Peyer's patch (tissue), 4 donors: ENCODE results near the gene GLDC. TPM values are rescaled to one million over a fixed set of nuclear protein-coding genes. Genes with fewer than 3 reads are reported as not detected.

ENCODE experiments used
- DNase-seq, 3 donors: peaks; one replicate each; pipeline ENCODE4 v3.0.0-alpha.2; 2017 to 2019
- H3K27ac ChIP-seq, 4 donors: fragments of 200-600 bp; sonication (generic); one replicate each; pipeline ENCODE4 v1.5.1; 2016 to 2019
- H3K27me3 ChIP-seq, 2 donors: fragments of 200-600 bp; sonication (generic); one replicate each; pipeline ENCODE4 v1.5.1; 2019
- H3K36me3 ChIP-seq, 3 donors: fragments of 200-600 bp; sonication (generic); one replicate each; pipeline ENCODE4 v1.5.1; 2016 to 2019
- H3K4me1 ChIP-seq, 4 donors: fragments of 200-600 bp; sonication (generic); one replicate each; pipeline ENCODE4 v1.5.1; 2016 to 2019
- H3K4me3 ChIP-seq, 4 donors: fragments of 200-600 bp; sonication (generic); 1 replicate in 3 of 4; 2 replicates in 1 of 4; pipeline ENCODE4 v1.5.1; 2016 to 2019; ENCODE audit warnings: mild to moderate bottlenecking in 1 of 4
- H3K9me3 ChIP-seq, 4 donors: fragments of 200-600 bp; sonication (generic); one replicate each; pipeline ENCODE4 v1.5.1; 2016 to 2019; ENCODE audit warnings: mild to moderate bottlenecking in 1 of 4
- CTCF ChIP-seq, 6 experiments: fragments of 450-650 bp in 4 of 6; fragments of 200-600 bp in 2 of 6; sonication (generic) in 1 of 6; IDR thresholded peaks; one replicate each; pipeline ENCODE4 v1.5.1; 2017 to 2019; ENCODE audit warnings: antibody characterized with exemption in 6 of 6, mild to moderate bottlenecking in 3 of 6, moderate library complexity in 1 of 6
- POLR2A ChIP-seq, 2 donors: fragments of 450-650 bp; IDR thresholded peaks; one replicate each; pipeline ENCODE4 v1.5.1; 2017; ENCODE audit warnings: antibody characterized with exemption in 2 of 2, mild to moderate bottlenecking in 2 of 2, moderate library complexity in 2 of 2
- total RNA-seq, 4 donors: library from RNA; depleted of rRNA; stranded (reverse); fragments of >200 nt; gene quantifications; one replicate each; pipeline ENCODE4 v1.1.0, GENCODE V29; 2016

The GLDC gene
- total RNA-seq, 4 donors from 2014 or later: 0.27 to 2.5 TPM; not detected in 2

- Histone ChIP-seq H3K9me3 (no peaks in the 10 kb centered on the region), H3K4me3 (no peak overlapping the region), H3K4me1 (no peaks in the 10 kb centered on the region), H3K27me3 (no peaks in the 10 kb centered on the region), H3K36me3 (no peaks in the 10 kb centered on the region), H3K27ac (no peak overlapping the region)
- TF ChIP-seq CTCF (IDR thresholded peaks at IDR 0.05) (no peak), POLR2A (IDR thresholded peaks at IDR 0.05) (no peak)
- no peak for DNase-seq
These were observed 79.0 kb downstream of the GLDC start for GRCh38 chr9:6566409-6567139.

GRCh38 chr9:6565312-6565711, 80.2 kb downstream of the GLDC start:
- Histone ChIP-seq H3K27ac (no peak overlapping the region), H3K36me3 (no peaks in the 10 kb centered on the region), H3K4me3 (no peak overlapping the region), H3K4me1 (no peaks in the 10 kb centered on the region), H3K27me3 (no peaks in the 10 kb centered on the region), H3K9me3 (no peaks in the 10 kb centered on the region)
- no peak for DNase-seq
- no peak for TF ChIP-seq CTCF (IDR thresholded peaks at IDR 0.05)
- no peak for TF ChIP-seq POLR2A (IDR thresholded peaks at IDR 0.05)

GRCh38 chr9:6564868-6565267, 80.7 kb downstream of the GLDC start:
- H3K36me3 ChIP-seq: no peaks in the 10 kb centered on the region
- no peak overlapping the region for H3K4me3 ChIP-seq
- no peaks in the 10 kb centered on the region for H3K4me1 ChIP-seq
- TF ChIP-seq CTCF (IDR thresholded peaks at IDR 0.05) (no peak), POLR2A (IDR thresholded peaks at IDR 0.05) (no peak)
- no peaks in the 10 kb centered on the region for H3K27me3 ChIP-seq
- H3K9me3 ChIP-seq: no peaks in the 10 kb centered on the region
- DNase-seq: no peak
- H3K27ac ChIP-seq: no peak overlapping the region

GRCh38 chr9:6564360-6564759, 81.2 kb downstream of the GLDC start:
- Histone ChIP-seq H3K9me3 (no peaks in the 10 kb centered on the region), H3K4me3 (no peak overlapping the region), H3K27me3 (no peaks in the 10 kb centered on the region), H3K4me1 (no peaks in the 10 kb centered on the region), H3K27ac (no peak overlapping the region), H3K36me3 (no peaks in the 10 kb centered on the region)
- DNase-seq: no peak
- no peak for TF ChIP-seq POLR2A (IDR thresholded peaks at IDR 0.05)
- TF ChIP-seq CTCF (IDR thresholded peaks at IDR 0.05): no peak

GRCh38 chr9:6562871-6563430, 82.6 kb downstream of the GLDC start:
- no peak overlapping the region for H3K4me3 ChIP-seq
- H3K27ac ChIP-seq: no peak overlapping the region
- H3K36me3 ChIP-seq: no peaks in the 10 kb centered on the region
- no peak for TF ChIP-seq POLR2A (IDR thresholded peaks at IDR 0.05)
- TF ChIP-seq CTCF (IDR thresholded peaks at IDR 0.05): no peak
- no peaks in the 10 kb centered on the region for H3K4me1 ChIP-seq
- H3K27me3 ChIP-seq: no peaks in the 10 kb centered on the region
- no peaks in the 10 kb centered on the region for H3K9me3 ChIP-seq
- DNase-seq: no peak
